ENCODE data around the gene ZSWIM6.

ZSWIM6 gene

GRCh38 chr5:61519728-61520277 is 187.7 kb downstream of the ZSWIM6 start:
- TF ChIP-seq CTCF (IDR thresholded peaks at IDR 0.05; ENCODE audit: insufficient read depth, low read depth, low read length, missing control alignments) = no peak
- DNase-seq (ENCODE audit: low read depth) = no peak
- no peak overlapping the region for H3K4me3 ChIP-seq (ENCODE audit: low read depth, low read length)

GRCh38 chr5:61523073-61523472 is 191.0 kb downstream of the ZSWIM6 start:
- TF ChIP-seq CTCF (IDR thresholded peaks at IDR 0.05; ENCODE audit: insufficient read depth, low read depth, low read length, missing control alignments) = no peak
- DNase-seq (ENCODE audit: low read depth) = no peak
- no peak overlapping the region for H3K4me3 ChIP-seq (ENCODE audit: low read depth, low read length)

GRCh38 chr5:61523997-61524396 is 191.9 kb downstream of the ZSWIM6 start:
- DNase-seq (ENCODE audit: low read depth) = no peak
- TF ChIP-seq CTCF (IDR thresholded peaks at IDR 0.05; ENCODE audit: insufficient read depth, low read depth, low read length, missing control alignments) = no peak
- H3K4me3 ChIP-seq (ENCODE audit: low read depth, low read length) = no peak overlapping the region

- H3K4me3 ChIP-seq (ENCODE audit: low read depth, low read length) = no peak overlapping the region
- DNase-seq (ENCODE audit: low read depth) = no peak
- TF ChIP-seq CTCF (IDR thresholded peaks at IDR 0.05; ENCODE audit: insufficient read depth, low read depth, low read length, missing control alignments) = no peak
Observed at GRCh38 chr5:61525512-61526206, 193.6 kb downstream of the ZSWIM6 start.

GRCh38 chr5:61526207-61526519 is 194.1 kb downstream of the ZSWIM6 start:
- no peak for DNase-seq (ENCODE audit: low read depth)
- H3K4me3 ChIP-seq (ENCODE audit: low read depth, low read length) = no peak overlapping the region
- TF ChIP-seq CTCF (IDR thresholded peaks at IDR 0.05; ENCODE audit: insufficient read depth, low read depth, low read length, missing control alignments) = no peak

GRCh38 chr5:61532983-61533382 is 200.9 kb downstream of the ZSWIM6 start:
- no peak overlapping the region for H3K4me3 ChIP-seq (ENCODE audit: low read depth, low read length)
- TF ChIP-seq CTCF (IDR thresholded peaks at IDR 0.05; ENCODE audit: insufficient read depth, low read depth, low read length, missing control alignments) = no peak
- DNase-seq (ENCODE audit: low read depth) = no peak

All from GM12865 (cell line).